HG02759 (cell line): ENCODE results near the gene NIN.

Source experiments
- ATAC-seq: cut with Tn5 transposase; IDR thresholded peaks from one replicate; pipeline ENCODE4 v1.9.1; 2021; ENCODE audit warnings: mild to moderate bottlenecking, moderate library complexity; ENCODE audit not compliant: unreplicated experiment

NIN gene

GRCh38 chr14:50670196-50670865 is 160.6 kb downstream of the NIN start:
- ATAC-seq, result no peak
